GM19395 (cell line): ENCODE data around the gene LIX1L.
"Not testable (repeated sequence)": the region's sequence is repeated elsewhere in the genome, so short reads cannot be mapped to it uniquely, and the experiment has no call there.

Source experiments
- ATAC-seq: cut with Tn5 transposase; IDR thresholded peaks from one replicate; pipeline ENCODE4 v1.9.1; 2021; ENCODE audit warnings: mild to moderate bottlenecking, moderate library complexity; ENCODE audit not compliant: unreplicated experiment

LIX1L gene

DNA sequence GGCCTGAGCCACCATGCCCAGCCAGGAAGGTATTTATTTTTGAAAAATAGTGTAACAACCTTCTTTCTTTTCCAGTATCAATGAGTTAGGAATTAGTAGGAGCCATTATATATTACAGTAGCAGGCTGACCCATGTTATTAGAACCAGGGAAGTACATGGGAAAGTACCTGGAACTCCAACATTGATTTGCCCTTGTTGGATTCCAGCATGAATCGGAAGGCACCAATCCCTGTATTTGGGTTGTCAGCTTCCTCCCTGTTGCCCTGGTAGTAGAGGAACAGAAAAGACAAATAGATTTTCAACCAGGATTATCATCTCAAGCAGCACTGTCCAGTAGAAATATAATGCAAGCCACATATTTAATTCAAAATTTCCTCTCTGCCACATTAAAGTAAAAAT is 20.4 kb downstream of the LIX1L start:
- no peak for ATAC-seq

DNA sequence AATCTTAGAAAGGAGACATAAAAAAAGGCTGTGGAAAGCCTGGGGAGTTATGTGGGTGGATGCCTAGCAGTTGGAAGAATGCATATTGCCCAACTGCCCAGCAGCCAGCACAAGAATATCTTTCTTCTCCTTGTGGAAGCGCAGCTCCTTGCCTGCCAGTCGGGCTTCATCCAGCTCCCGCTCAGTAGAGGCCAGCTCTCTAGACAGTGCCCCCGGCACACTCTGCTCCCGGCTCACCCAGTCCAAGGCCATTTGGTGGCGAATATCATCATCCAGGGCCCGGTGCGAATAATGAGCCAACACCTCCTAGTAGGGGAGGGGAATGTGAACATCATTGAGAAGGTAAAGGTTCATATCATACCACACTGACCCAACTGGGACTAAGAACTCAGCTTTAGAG is 21.6 kb downstream of the LIX1L start:
- ATAC-seq = no peak

DNA sequence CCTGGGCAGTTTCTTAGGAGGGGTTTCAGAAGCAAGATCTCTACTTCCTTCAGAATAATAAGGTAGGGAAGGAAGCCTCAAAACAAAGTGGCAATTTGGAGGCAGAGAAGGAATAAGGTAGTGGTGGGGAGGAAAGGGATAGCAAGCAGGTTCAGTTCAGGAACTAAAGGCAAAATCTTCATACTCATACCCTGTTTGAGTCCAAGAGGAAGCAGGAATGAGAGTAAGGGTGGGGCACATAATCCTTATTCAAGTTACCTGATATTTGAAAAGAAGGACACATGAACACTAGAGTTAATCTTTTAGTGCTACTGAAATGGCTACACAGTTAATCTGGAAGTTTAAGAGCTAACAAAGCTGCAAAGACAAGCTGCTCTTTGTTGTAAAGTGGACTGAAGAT is 22.1 kb downstream of the LIX1L start:
- no peak for ATAC-seq

DNA sequence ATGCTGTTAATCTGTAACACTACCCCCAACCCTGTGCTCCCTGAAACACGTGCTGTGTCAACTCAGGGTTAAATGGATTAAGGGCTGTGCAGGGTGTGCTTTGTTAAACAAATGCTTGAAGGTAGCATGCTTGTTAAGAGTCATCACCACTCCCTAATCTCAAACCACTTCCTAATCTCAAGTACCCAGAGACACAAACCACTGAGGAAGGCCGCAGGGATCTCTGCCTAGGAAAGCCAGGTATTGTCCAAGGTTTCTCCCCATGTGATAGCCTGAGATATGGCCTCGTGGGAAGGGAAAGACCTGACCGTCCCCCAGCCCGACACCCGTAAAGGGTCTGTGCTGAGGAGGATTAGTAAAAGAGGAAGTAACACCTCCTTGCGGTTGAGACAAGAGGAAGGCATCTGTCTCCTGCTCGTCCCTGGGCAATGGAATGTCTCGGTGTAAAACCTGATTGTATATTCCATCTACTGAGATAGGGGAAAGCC is 25.3 kb downstream of the LIX1L start:
- not testable (repeated sequence) for ATAC-seq

DNA sequence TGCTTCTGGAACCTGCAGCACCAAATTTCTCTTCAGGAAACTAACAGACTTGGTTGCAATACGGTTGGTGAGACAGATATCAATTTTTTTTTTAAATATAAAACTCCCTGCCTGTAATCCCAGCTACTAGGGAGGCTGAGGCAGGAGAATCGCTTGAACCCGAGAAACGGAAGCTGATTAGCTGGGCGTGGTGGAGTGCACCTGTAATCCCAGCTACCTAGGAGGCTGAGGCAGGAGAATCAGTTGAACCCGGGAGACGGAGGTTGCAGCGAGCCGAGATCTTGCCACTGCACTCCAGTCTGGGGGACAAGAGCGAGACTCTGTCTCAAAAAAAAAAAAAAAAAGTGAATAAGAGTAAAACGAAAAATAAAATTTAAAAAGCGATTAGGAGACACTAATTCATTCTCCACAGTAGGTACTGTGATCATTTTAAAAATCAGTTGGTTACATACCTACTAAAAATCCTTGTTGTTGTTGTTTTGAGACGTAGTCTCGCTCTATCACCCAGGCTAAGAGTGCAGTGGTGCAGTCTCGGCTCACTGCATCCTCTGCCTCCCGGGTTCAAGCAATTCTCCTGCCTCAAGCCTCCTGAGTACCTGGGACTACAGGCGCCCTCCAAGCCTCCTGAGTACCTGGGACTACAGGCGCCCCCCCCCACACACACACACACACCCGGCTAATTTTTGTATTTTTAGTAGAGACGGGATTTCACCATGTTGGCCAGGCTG is 29.7 kb downstream of the LIX1L start:
- peak; percentile 3 for ATAC-seq

DNA sequence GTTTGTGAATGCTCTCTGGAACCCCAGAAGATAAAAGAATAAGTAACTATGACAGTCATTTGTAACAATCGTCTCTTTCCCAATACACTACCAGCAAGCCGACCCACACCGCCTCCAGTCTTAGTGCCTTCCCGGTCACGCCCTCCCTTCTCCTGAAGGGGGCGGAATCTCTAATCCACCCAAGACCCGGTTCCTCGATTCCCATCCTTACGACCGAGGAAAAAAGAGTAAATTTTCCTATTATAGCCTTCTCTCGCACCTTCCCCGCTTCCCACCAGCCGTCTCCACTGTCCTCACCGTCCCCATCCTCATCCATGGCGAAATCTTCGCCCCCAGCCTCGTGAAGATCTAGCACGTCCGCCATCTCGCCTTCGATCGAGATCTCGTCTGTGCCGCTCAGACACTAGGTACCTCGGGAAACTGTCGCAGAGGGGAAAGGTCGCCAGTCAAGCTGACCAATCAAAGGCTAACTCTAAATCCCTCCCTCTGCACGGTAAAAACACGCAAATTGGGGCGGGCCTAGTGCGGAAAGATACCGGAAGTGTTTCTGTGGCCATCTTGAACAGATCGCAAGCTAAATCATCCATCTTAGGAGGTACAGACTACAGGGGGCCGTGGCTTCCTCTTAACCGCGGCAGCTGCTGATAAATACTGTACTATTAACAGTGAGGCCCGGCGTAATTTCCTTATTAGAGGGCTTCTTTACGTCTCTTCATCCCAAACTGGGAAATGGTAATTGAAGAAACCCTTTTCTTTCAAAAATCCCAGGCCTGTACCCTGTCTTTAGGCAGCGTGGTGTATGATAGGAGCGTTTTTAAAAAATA is 30.5 kb downstream of the LIX1L start, which contains the start of gene RBM8A:
RBM8A (minus strand) TSS at position 422 of the 824 bp plus-strand sequence; CDS start at position 364, 58 bp downstream.
- peak; percentile 94 for ATAC-seq

DNA sequence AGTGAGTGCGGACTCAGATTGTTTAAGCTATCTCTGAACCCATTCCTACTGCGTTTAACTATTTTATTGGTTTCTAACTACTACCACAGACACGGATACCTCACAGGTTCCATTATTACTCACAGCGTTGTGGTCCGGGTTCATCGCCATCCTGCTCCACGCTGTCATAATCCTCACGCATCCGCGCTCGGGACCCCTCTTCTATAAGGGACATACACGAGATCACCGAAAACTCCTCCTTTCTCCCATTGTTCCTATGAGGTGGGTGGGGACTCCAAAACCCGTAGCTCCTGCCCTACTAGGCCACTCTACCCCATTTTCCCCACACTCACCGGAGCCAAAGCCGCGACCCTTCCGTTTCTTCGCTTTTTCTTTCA is 31.1 kb downstream of the LIX1L start:
- peak; percentile 11 for ATAC-seq

DNA sequence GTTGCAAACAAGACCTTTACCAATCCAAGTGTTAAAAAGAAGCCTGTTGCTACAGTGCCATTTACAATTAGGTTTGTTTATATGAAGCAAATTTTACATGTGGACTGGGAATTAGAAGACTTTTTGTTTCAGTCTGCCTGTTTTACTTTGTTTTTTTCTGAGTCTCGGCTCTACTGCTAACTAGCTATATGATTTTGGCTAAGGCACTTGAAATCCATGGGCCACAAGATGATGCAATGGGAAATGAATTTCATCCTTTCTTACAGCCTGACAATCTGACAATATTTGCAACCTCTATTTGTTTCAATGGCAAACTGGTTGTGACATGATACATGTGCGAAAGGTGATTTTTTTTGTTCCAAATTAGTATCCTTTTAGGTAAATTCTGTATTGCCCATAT is 35.6 kb downstream of the LIX1L start:
- ATAC-seq = no peak

DNA sequence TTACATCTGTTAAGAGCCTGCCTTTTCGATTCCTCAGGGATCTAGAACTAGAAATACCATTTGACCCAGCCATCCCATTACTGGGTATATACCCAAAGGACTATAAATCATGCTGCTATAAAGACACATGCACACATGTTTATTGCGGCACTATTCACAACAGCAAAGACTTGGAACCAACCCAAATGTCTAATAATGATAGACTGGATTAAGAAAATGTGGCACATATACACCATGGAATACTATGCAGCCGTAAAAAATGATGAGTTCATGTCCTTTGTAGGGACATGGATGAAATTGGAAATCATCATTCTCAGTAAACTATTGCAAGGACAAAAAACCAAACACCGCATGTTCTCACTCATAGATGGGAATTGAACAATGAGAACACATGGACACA is 37.5 kb downstream of the LIX1L start:
- ATAC-seq = not testable (repeated sequence)

DNA sequence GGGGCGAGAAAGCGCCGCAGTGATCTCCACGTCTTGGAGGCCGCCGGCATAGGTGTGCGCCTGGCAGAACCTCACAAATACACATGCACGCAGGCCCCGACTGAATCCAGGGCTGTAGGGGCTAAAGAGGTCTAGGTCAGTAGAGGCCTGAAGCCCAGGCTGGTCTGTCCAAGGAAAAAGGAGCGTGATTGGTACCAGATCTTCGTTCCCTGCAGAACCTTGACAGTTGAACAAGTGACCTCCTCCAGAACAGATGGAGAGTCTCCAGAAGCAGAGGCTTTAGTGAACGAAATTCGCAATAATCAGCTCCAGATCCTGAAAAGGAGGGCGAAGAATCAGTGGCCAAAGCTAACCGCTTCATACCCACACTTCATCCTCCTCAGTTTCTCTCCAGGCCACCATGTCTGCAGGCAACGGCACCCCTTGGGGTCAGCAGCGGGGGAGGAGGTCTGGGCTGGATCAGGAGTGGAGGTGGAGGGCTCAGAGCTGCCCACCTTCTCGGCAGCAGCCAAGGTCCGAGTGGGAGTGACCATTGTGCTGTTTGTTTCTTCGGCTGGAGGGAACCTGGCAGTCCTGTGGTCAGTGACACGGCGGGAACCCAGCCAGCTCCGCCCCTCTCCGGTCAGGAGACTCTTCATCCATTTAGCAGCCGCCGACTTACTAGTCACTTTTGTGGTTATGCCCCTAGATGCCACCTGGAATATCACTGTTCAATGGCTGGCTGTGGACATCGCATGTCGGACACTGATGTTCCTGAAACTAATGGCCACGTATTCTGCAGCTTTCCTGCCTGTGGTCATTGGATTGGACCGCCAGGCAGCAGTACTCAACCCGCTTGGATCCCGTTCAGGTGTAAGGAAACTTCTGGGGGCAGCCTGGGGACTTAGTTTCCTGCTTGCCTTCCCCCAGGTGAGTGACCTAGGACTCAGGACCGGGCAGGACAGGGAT is 38.6 kb downstream of the LIX1L start:
- ATAC-seq = peak; percentile 89

DNA sequence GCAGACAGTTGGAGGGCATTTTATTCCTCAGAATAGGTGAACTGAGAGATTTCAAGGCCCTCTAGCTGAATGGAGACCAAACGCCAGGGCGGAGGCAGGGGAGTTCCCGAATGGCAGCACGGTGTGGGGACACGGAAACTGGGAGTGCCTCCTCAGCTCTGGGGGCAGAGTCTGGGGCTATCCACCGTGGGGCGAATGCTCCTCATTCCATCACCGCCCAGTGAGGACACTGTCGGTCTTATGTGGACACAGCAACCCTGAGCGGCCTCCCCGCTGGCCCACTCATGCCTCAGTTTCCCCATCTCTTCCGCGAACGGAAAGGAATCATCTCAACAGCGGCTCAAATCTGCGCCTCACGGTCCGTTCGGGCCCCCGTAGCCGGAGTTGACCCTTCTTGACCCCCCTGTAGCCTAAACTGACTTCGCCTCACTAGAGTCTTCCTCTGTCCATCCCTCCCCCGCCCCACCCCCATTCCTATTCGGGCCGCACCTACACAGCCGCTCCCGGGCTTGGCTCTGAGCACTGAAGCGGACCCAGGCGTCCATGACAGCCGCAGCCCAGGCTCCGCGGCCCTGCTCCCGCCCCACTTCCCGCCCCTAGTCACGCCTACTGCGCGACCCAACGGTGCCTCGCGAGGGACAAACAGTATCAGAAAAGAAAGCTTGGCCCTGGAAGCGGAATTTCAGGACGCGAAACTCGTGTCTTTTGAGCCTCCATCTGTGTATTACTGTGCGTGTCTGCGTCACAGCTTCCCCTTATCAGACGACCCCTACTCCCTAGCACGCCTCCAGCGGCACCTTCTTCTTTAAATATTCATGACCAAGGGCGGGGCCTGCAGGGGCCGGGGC is 39.4 kb downstream of the LIX1L start, which contains the start of gene PEX11B:
PEX11B (minus strand) TSS at position 574 of the 848 bp plus-strand sequence; CDS start at position 545, 29 bp downstream.
- ATAC-seq = peak; percentile 72

DNA sequence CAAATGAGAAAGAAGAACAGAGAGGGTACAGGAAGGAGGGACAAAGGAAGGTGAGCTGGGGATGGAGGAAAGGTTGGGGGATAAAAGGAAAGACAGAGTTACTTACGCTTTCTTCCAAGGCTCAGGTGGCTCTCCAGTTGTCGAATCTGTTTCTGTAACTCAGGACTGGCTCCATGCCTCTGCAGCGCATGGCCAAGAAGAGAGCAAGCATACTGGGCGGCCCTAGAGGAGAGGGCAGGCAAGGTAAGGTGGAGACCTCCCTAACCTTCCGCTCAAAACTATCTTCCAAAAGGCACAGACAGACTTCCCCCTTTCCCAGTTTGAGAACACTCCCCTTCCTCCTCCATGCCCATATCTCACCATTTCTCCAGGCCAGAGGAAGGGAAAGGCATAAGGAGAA is 40.2 kb downstream of the LIX1L start:
- no peak for ATAC-seq

DNA sequence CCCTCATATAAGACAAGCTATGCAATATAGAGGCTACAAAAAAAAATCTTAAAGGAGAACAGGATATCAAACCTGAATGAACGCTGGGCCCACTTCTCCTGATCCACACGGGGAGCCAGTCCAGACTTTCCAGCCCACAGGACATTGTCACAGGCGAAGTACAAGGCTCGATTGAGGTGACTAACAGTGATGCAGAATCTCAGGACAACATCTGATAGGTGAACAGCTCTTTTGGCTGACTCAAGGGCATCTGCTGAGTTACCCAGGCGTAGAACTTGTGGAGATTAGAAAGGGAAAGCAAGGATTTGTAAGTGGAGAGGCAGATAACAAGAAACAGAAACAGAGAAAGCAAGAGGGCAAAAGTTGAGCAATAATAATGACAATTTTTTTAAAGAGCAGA is 41.1 kb downstream of the LIX1L start:
- ATAC-seq = no peak

DNA sequence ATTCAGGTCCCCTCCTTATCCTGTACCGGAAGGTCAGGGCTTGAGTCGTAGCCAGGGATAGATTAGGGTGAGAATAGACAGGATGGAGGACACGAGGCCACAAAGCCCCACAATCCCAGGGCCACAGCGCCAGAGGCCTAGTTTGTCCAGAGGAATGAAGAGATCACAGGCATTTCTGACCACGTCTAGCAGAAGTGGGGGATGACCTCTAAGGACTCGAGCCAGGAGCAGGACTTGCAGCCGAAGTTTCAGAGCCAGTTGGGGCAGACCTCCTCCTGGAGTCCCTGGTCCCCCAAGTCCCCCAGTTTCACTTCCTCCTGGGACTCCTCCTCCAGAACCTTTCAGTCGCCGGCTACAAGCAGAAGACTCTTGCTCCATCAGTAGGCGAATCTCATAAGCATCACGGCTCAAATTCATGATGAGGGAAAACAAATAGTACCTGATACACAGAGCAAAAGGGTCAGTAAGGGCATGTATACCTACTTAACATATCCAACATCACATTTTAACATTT is 45.6 kb downstream of the LIX1L start:
- no peak for ATAC-seq

DNA sequence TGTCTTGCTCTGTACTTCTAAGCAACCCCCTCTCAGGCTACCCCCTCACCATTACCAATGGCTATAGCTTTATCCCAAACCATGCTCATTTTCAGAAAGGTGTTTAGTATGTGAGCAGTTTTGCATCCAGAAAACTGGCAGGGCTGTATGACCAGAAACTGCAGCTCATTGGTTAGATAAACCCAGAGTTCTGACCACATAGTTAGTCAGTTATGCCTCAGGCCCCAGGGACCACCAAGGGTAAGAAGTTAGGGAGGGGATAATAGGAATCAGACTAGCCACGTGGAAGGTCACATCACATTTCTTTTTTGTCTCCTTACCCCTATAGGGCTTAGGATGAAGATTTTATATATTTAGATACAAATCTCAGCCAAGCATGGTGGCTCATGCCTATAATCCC is 49.2 kb downstream of the LIX1L start:
- no peak for ATAC-seq

DNA sequence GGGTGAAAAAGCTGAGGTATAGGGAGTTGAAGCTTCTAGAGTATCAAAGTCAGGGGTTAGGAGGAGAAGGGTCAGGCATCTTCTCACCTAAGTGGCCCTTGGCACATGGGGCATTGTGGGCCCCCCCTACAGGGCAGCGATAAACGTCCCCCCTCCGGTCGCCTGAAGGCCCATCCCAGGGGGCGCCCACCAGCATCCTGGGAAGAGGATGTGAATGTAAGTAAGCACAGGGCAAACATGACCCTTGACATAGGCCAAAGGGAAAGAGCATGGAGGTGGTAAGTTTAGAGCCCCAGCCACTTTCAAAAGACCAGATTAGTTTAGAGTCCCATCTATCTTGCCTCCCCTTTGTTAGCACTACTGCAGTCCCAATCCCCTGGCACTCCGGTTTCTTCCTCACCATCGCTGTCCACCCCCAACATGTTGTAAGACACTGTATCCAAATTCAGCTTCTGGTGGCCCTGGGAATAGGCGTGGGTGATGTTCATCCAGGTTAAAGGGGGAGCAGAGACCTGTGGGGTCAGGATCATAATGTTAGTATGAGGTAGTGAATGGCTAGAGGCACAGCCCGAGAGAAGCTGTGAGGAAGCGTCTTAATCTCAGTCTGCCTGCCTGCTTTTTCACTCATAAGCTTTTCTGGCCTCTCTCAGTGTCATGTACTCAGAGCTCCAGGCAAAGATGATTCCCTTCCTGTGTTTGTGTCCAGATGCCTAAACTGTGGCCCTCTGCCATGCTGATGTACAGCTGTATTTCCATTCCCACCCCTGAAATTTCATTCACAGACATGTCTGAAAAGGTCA is 50.7 kb downstream of the LIX1L start:
- ATAC-seq = no peak

DNA sequence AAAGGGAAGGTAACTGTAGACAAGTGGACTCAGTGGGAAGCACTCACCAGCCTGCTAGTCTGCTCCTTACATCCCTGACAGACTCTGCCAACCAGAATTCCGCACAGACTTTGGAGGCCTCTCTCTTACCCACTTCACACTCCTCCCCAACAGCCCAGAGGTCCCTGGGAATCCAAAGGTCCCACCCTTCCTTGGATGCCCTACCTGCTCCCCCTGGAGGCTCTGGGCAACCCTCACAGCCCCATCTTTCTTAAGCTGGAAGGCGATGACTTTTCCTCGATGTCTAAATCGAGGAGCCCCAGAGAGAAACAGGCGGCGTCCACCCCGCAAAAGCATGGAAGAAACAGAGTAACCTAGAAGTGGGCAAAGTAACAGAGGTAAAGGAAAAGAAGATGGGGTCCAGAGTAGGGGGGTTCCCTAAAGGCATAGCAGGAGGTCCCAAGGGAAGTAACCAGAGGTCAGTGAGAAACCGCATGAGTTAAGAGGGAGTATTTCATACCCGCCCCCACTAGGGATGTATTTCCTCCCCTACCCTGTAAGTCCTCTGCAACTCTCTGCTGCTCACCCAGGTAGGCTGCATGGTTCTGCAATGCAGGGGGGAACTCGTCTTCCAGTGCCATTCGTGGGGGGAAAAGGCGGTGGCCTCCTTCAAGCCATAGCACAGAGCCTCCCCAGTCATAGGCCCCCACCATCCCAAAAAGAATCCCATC is 56.4 kb downstream of the LIX1L start:
- ATAC-seq = no peak

DNA sequence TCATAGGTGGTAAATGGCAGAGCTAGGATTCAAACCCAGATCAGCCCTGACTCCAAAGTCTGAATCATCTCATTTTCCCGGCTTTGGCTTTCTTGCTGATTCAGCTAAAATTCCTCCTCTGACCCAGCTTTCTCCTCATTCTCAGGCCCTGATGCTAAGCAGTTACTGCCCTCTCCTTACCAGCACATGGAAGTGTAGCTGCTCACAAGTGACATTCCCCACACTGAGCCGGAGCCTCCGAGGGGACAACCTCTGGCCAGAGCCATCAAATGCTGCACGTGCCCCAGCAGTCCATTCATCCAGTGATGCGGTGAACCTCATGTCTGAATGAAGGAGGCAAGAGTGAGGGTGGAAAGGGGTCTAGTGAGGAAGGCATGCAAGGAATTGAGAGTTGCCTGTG is 59.1 kb downstream of the LIX1L start:
- no peak for ATAC-seq
